Measurements from ENCODE around the gene CDH15.

CDH15 gene

GRCh38 chr16:89135971-89136765 is 35.4 kb upstream of the CDH15 start:
- ChIA-PET POLR2A (ENCODE audit: low non-redundant PET) (no interaction called here), CTCF (no interaction called here)
- no peak for DNase-seq (ENCODE audit: low spot score)
- H3K27ac ChIP-seq = no peak overlapping the region
- TF ChIP-seq CTCF (conservative IDR thresholded peaks at IDR 0.05; ENCODE audit: low read depth) = no peak

GRCh38 chr16:89136931-89137330 is 34.6 kb upstream of the CDH15 start:
- no peak for TF ChIP-seq CTCF (conservative IDR thresholded peaks at IDR 0.05; ENCODE audit: low read depth)
- no peak overlapping the region for H3K27ac ChIP-seq
- CTCF ChIA-PET = no interaction called here
- POLR2A ChIA-PET (ENCODE audit: low non-redundant PET) = no interaction called here
- no peak for DNase-seq (ENCODE audit: low spot score)

GRCh38 chr16:89137666-89138512 is 33.7 kb upstream of the CDH15 start:
- ChIA-PET CTCF (no interaction called here), POLR2A (ENCODE audit: low non-redundant PET) (no interaction called here)
- no peak for TF ChIP-seq CTCF (conservative IDR thresholded peaks at IDR 0.05; ENCODE audit: low read depth)

GRCh38 chr16:89138513-89138795 is 33.1 kb upstream of the CDH15 start:
- no peak for TF ChIP-seq CTCF (conservative IDR thresholded peaks at IDR 0.05; ENCODE audit: low read depth)
- H3K27ac ChIP-seq = no peak overlapping the region
- ChIA-PET CTCF (no interaction called here), POLR2A (ENCODE audit: low non-redundant PET) (no interaction called here)
- DNase-seq (ENCODE audit: low spot score) = no peak

More at GRCh38 chr16:89137666-89138512, 33.7 kb upstream of the CDH15 start:
- H3K27ac ChIP-seq = no peak overlapping the region
- no peak for DNase-seq (ENCODE audit: low spot score)

GRCh38 chr16:89138843-89139520 is 32.6 kb upstream of the CDH15 start:
- CTCF ChIA-PET = no interaction called here
- H3K27ac ChIP-seq = no peak overlapping the region
- no peak for TF ChIP-seq CTCF (conservative IDR thresholded peaks at IDR 0.05; ENCODE audit: low read depth)
- POLR2A ChIA-PET (ENCODE audit: low non-redundant PET) = no interaction called here
- DNase-seq (ENCODE audit: low spot score) = no peak

GRCh38 chr16:89139907-89140361 is 31.6 kb upstream of the CDH15 start:
- no peak for TF ChIP-seq CTCF (conservative IDR thresholded peaks at IDR 0.05; ENCODE audit: low read depth)
- ChIA-PET POLR2A (ENCODE audit: low non-redundant PET) (no interaction called here), CTCF (interaction anchor here (0.6 kb wide), 2 partner anchors 12 to 27 kb away, joined by 3 to 4 read pairs; no protein-coding TSS in a partner anchor)
- no peak for DNase-seq (ENCODE audit: low spot score)
- H3K27ac ChIP-seq = no peak overlapping the region
